A549 treated with AZD9567 at 1 μM for 4 hours (cell line): ENCODE measurements around the gene KRTAP16-1. TPM values are rescaled to one million over a fixed set of nuclear protein-coding genes. Genes with fewer than 3 reads are reported as not detected.

Experiments
- total RNA-seq: library from RNA; stranded (reverse); fragments of 200-300 nt; extraction: Qiagen RNA extraction; gene quantifications from 5 replicates; pipeline ENCODE4 v1.2.3, GENCODE V29; 2022; ENCODE audit not compliant: insufficient read depth

The KRTAP16-1 gene, protein sequence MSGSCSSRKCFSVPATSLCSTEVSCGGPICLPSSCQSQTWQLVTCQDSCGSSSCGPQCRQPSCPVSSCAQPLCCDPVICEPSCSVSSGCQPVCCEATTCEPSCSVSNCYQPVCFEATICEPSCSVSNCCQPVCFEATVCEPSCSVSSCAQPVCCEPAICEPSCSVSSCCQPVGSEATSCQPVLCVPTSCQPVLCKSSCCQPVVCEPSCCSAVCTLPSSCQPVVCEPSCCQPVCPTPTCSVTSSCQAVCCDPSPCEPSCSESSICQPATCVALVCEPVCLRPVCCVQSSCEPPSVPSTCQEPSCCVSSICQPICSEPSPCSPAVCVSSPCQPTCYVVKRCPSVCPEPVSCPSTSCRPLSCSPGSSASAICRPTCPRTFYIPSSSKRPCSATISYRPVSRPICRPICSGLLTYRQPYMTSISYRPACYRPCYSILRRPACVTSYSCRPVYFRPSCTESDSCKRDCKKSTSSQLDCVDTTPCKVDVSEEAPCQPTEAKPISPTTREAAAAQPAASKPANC
- total RNA-seq = not detected in 5 replicates

DNA sequence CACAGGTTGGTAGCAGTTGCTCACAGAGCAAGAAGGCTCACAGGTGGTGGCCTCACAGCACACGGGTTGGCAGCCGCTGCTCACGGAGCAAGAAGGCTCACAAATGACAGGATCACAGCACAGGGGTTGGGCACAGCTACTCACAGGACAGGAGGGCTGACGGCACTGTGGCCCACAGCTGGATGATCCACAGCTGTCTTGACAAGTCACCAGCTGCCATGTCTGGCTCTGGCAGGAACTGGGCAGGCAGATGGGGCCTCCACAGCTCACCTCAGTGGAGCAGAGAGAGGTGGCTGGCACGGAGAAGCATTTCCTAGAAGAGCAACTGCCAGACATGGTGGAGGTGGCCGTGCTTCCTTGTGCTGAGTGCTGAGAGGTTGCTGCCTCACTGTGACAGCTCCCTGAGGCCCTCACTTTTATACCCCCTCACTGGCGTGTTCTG is at the start of gene KRTAP16-1:
TSS of gene KRTAP16-1 (minus strand) at position 392 of the 442 bp plus-strand sequence. CDS start at position 336, 56 bp downstream.

DNA sequence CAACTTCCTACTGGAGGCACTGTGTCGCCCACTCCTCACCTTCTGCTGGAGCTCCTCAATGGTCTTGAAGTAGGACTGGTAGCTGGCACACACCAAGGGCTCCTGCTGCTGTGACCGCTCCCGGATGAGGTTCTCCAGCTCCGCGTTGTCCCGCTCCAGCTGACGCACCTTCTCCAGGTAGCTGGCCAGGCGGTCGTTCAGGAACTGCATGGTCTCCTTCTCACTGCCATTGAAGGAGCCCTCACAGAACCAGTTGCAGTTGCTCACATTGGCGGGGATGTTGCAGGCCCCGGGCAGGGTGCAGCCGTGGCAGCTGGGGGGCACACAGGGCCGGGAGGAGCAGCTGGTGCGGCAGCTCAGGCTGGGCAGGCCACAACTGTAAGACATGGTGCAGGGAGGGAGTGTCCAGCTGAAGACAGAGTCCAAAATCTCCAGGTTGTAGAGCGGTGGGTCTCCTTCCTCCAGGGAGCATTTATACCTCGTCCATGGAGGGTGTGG is 41.3 kb upstream of the KRTAP16-1 start, which contains the start of gene KRT33A:
TSS of gene KRT33A (minus strand) at position 448 of the 498 bp plus-strand sequence. CDS start at position 387, 61 bp downstream.

DNA sequence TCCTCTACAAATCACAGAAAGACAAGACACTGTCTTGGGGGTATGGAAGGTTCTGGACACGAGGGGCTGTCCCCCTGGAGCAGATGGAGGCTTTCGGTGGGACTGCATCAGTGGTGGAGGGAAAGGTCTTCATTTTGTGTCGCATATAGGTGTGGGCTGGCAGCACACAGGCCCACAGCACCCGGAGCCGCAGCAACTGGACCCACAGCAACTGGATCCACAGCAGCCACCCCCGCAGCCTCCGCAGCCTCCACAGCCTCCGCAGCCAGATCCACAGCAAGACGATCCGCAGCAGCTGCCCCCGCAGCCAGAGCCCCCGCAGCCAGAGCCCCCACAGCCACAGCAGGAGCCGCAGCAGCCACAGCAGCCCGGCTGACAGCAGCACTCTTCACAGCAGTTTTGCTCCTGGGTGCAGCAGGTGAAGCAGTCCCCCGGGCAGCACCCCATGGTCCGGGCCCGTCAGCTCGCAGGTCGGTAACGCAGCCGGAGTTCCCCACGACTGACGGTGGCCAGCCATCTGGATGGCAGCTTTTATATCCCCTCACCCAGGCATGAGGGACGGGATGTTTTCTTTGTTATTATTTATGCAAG is 6.2 kb upstream of the KRTAP16-1 start, which contains the start of gene KRTAP17-1:
TSS of gene KRTAP17-1 (minus strand) at position 507 of the 591 bp plus-strand sequence. CDS start at position 447, 60 bp downstream.

DNA sequence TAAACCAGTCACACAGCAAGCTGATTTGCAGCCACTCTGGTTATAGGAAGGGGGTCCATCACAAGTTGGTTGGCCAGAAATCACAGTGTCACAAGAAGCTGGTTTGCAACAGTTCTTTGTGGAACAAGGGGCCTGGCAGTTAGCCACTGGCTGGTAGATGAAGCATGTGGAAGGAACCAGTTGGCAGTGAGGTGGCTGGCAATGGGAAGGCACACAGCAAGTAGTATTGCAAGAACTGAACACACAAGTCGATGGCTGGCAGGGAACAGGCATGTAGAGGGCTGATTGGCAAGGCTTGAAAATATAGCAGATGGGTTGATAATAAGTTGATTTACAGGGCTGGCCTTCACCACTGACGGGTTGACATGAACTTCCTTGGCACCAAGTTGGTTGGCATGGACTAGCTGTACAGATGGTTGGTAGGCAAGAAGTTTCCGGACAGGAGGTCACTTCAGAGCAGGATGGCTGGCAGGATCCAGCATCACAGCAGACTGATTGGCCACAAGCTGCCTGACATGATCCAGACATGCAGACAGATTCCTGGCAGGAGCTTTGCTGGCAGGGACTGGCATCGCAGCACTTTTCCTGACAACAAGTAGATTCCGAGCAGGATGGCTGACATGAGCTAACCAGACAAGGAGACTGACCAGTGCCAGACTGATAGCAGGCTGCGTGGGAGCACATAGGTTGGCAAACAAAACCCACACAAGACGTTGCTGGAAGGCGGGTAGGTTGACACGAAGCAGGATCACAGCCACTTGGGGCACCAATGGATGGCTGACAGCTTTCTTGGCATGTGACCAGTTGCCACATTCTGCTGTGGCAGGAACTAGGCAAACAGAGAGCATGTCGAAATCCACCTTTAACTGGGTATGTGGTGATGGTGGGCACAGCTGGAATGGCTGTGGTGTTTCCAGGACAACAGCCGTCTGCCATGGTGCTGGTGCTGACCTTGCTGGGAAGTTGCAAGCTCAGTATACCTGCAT is 6.9 kb downstream of the KRTAP16-1 start, which contains the start of gene KRTAP29-1:
TSS of gene KRTAP29-1 (minus strand) at position 936 of the 986 bp plus-strand sequence. CDS start at position 936, 0 bp downstream.

DNA sequence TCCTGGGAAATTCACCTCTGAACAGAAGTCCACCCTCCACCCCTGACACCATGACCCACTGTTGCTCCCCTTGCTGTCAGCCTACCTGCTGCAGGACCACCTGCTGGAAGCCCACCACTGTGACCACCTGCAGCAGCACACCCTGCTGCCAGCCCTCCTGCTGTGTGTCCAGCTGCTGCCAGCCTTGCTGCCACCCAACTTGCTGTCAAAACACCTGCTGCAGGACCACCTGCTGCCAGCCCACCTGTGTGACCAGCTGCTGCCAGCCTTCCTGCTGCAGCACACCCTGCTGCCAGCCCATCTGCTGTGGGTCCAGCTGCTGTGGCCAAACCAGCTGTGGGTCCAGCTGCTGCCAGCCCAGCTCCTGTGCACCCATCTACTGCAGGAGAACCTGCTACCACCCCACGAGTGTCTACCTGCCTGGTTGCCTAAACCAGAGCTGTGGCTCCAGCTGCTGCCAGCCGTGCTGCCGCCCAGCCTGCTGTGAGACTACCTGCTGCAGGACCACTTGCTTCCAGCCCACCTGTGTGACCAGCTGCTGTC is 33.4 kb downstream of the KRTAP16-1 start, which contains the start of gene KRTAP9-7:
TSS of gene KRTAP9-7 (plus strand) at position 51 of the 543 bp plus-strand sequence. CDS start at position 51, 0 bp downstream.

DNA sequence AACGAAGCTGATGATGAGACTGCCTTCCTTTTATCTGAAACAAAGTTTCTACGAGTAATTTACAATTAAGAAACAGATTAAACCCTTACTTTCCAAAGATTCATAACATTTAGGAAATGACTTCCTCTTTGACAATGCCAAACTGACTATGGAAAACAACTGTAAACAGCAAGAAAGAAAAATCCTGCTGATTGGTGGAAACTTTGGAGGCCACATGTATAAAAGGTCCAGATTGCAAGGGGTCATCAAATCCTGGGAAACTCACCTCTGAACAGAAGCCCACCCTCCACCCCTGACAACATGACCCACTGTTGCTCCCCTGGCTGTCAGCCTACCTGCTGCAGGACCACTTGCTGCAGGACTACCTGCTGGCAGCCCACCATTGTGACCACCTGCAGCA is 44.0 kb downstream of the KRTAP16-1 start, which contains the start of gene KRTAP9-6:
TSS of gene KRTAP9-6 (plus strand) at position 301 of the 400 bp plus-strand sequence. CDS start at position 301, 0 bp downstream.

Other genes with a start within 250 kb of the KRTAP16-1 start
- gene KRTAP2-3, start 249.2 kb downstream of the KRTAP16-1 start, total RNA-seq = 0.09 to 0.19 TPM (median 0.17 TPM) in 4 of 5 replicates, not detected in the other
- gene KRTAP2-4, start 243.4 kb downstream of the KRTAP16-1 start, total RNA-seq = not detected in 5 replicates
- not detected in 5 replicates for gene KRTAP4-7, start 225.2 kb downstream of the KRTAP16-1 start, total RNA-seq
- not detected in 5 replicates for gene KRTAP4-8, start 211.2 kb downstream of the KRTAP16-1 start, total RNA-seq
- not detected in 5 replicates for gene KRTAP4-16, start 207.1 kb downstream of the KRTAP16-1 start, total RNA-seq
- gene KRTAP4-9, start 203.9 kb downstream of the KRTAP16-1 start, total RNA-seq = not detected in 5 replicates
- gene KRTAP4-11, start 190.9 kb downstream of the KRTAP16-1 start, total RNA-seq = not detected in 5 replicates
- gene KRTAP4-12, start 185.1 kb downstream of the KRTAP16-1 start, total RNA-seq = not detected in 5 replicates
- gene KRTAP4-6, start 168.8 kb downstream of the KRTAP16-1 start, total RNA-seq = not detected in 5 replicates
- gene KRTAP4-5, start 159.5 kb downstream of the KRTAP16-1 start, total RNA-seq = not detected in 5 replicates
- 0.07 TPM in 1 of 5 replicates, not detected in the others for gene KRTAP4-4, start 148.6 kb downstream of the KRTAP16-1 start, total RNA-seq
- gene KRTAP4-3, start 141.1 kb downstream of the KRTAP16-1 start, total RNA-seq = not detected in 5 replicates
- not detected in 5 replicates for gene KRTAP4-2, start 131.1 kb downstream of the KRTAP16-1 start, total RNA-seq
- gene KRTAP4-1, start 124.4 kb downstream of the KRTAP16-1 start, total RNA-seq = not detected in 5 replicates
- gene KRTAP9-1, start 119.4 kb downstream of the KRTAP16-1 start, total RNA-seq = not detected in 5 replicates
- gene KRTAP9-2, start 82.7 kb downstream of the KRTAP16-1 start, total RNA-seq = not detected in 5 replicates
- gene KRTAP9-3, start 76.9 kb downstream of the KRTAP16-1 start, total RNA-seq = not detected in 5 replicates
- gene KRTAP9-8, start 71.3 kb downstream of the KRTAP16-1 start, total RNA-seq = not detected in 5 replicates
- gene KRTAP9-4, start 59.6 kb downstream of the KRTAP16-1 start, total RNA-seq = not detected in 5 replicates
- not detected in 5 replicates for gene KRTAP9-9, start 53.9 kb downstream of the KRTAP16-1 start, total RNA-seq
- not detected in 5 replicates for gene KRTAP9-6, start 43.9 kb downstream of the KRTAP16-1 start, total RNA-seq
- gene KRTAP9-7, start 33.6 kb downstream of the KRTAP16-1 start, total RNA-seq = not detected in 5 replicates
- not detected in 5 replicates for gene KRTAP29-1, start 6.5 kb downstream of the KRTAP16-1 start, total RNA-seq
- not detected in 5 replicates for gene KRTAP17-1, start 6.4 kb upstream of the KRTAP16-1 start, total RNA-seq
- gene KRT33A, start 41.5 kb upstream of the KRTAP16-1 start, total RNA-seq = not detected in 5 replicates
- not detected in 5 replicates for gene KRT33B, start 60.5 kb upstream of the KRTAP16-1 start, total RNA-seq
- 0.21 to 1.2 TPM (median 0.29 TPM) in 5 replicates for gene KRT34, start 73.0 kb upstream of the KRTAP16-1 start, total RNA-seq
- gene KRT31, start 88.3 kb upstream of the KRTAP16-1 start, total RNA-seq = not detected in 5 replicates
- not detected in 5 replicates for gene KRT37, start 115.3 kb upstream of the KRTAP16-1 start, total RNA-seq
- not detected in 5 replicates for gene KRT38, start 131.7 kb upstream of the KRTAP16-1 start, total RNA-seq
- not detected in 5 replicates for gene KRT32, start 158.1 kb upstream of the KRTAP16-1 start, total RNA-seq
- gene KRT35, start 171.8 kb upstream of the KRTAP16-1 start, total RNA-seq = not detected in 5 replicates
- not detected in 5 replicates for gene KRT36, start 180.6 kb upstream of the KRTAP16-1 start, total RNA-seq
- gene KRT13, start 196.3 kb upstream of the KRTAP16-1 start, total RNA-seq = 0.08 to 0.50 TPM (median 0.30 TPM) in 3 of 5 replicates, not detected in the others
- gene KRT15, start 209.6 kb upstream of the KRTAP16-1 start, total RNA-seq = 2.1 to 2.6 TPM (median 2.5 TPM) in 5 replicates
- 38.0 to 52.6 TPM (median 41.8 TPM) in 5 replicates for gene KRT19, start 219.0 kb upstream of the KRTAP16-1 start, total RNA-seq